ENCODE measurements around the gene LLPH.

The LLPH gene

DNA sequence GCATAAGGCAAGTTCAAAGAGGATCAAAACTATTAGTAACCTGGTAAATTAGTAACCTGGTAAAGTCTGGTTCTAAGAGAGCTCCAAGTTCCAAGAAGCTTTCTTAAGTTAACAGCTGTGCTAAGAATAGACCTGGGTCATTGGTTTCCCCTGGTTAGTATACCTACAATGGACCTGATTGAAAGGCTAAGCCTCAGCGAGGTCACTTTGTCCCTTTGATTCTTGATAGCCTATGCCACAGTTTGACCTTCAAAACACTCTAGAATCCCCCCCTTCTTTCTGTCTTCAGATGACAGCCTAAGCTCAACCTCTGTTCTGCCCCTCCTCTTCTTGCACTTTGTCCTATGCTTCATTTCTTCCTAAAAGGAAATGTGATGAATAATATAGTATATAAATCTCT, 53.0 kb downstream of the LLPH start:
- Histone ChIP-seq H3K27me3 (ENCODE audit: insufficient read depth, low read length, poor library complexity, severe bottlenecking) (peaks cover 4% of the 10 kb centered on the region), H3K9me3 (ENCODE audit: insufficient read depth, low read depth, low read length) (no peaks in the 10 kb centered on the region), H3F3A (ENCODE audit: low read depth) (no peaks in the 10 kb centered on the region), H3K4me1 (ENCODE audit: insufficient read depth, low read length, poor library complexity, severe bottlenecking) (no peaks in the 10 kb centered on the region), H3K9ac (ENCODE audit: low read depth, low read length, poor library complexity, severe bottlenecking) (no peak overlapping the region), H3K4me2 (ENCODE audit: low read depth, low read length, poor library complexity, severe bottlenecking) (no peak overlapping the region), H4K20me1 (ENCODE audit: insufficient read depth, low read length, poor library complexity, severe bottlenecking) (no peaks in the 10 kb centered on the region), H3K9me2 (replicated peaks; ENCODE audit: low read depth, low read length) (no peaks in the 10 kb centered on the region), H2AFZ (ENCODE audit: low read length) (no peak overlapping the region), H3K36me3 (ENCODE audit: insufficient read depth, low read length) (no peaks in the 10 kb centered on the region), H3K79me2 (ENCODE audit: insufficient read depth, low read length) (no peaks in the 10 kb centered on the region), H3K4me3 (ENCODE audit: low read length, poor library complexity, severe bottlenecking) (no peak overlapping the region)
- TF ChIP-seq, protein P1, sequence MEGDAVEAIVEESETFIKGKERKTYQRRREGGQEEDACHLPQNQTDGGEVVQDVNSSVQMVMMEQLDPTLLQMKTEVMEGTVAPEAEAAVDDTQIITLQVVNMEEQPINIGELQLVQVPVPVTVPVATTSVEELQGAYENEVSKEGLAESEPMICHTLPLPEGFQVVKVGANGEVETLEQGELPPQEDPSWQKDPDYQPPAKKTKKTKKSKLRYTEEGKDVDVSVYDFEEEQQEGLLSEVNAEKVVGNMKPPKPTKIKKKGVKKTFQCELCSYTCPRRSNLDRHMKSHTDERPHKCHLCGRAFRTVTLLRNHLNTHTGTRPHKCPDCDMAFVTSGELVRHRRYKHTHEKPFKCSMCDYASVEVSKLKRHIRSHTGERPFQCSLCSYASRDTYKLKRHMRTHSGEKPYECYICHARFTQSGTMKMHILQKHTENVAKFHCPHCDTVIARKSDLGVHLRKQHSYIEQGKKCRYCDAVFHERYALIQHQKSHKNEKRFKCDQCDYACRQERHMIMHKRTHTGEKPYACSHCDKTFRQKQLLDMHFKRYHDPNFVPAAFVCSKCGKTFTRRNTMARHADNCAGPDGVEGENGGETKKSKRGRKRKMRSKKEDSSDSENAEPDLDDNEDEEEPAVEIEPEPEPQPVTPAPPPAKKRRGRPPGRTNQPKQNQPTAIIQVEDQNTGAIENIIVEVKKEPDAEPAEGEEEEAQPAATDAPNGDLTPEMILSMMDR (conservative IDR thresholded peaks at IDR 0.05; ENCODE audit: low read length): no peak

DNA sequence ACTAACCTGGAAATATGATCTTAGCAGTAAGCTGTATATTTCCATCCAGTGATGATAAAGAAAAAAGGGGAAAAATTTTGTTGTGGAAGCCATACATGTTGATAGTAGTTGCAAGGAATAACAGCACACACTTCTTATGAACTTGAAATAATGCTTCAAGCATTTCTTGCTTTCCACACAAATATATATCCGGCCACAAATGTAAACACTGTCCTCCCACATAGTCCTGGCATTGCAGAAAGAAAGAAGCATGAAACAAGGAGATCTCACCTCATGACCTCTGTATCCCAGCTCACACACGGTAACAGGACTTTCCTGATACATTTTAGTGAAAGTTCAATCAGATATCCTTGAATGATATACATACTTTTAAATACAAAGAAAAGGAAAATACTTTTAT, 56.0 kb downstream of the LLPH start:
- Histone ChIP-seq H3K79me2 (ENCODE audit: insufficient read depth, low read length) (no peaks in the 10 kb centered on the region), H3K4me3 (ENCODE audit: low read length, poor library complexity, severe bottlenecking) (no peak overlapping the region), H2AFZ (ENCODE audit: low read length) (no peak overlapping the region), H3K9me2 (replicated peaks; ENCODE audit: low read depth, low read length) (no peaks in the 10 kb centered on the region), H3K9me3 (ENCODE audit: insufficient read depth, low read depth, low read length) (no peaks in the 10 kb centered on the region), H3K27me3 (ENCODE audit: insufficient read depth, low read length, poor library complexity, severe bottlenecking) (peaks cover 4% of the 10 kb centered on the region), H3F3A (ENCODE audit: low read depth) (no peaks in the 10 kb centered on the region), H3K4me1 (ENCODE audit: insufficient read depth, low read length, poor library complexity, severe bottlenecking) (no peaks in the 10 kb centered on the region), H3K36me3 (ENCODE audit: insufficient read depth, low read length) (no peaks in the 10 kb centered on the region), H3K9ac (ENCODE audit: low read depth, low read length, poor library complexity, severe bottlenecking) (no peak overlapping the region), H4K20me1 (ENCODE audit: insufficient read depth, low read length, poor library complexity, severe bottlenecking) (no peaks in the 10 kb centered on the region), H3K4me2 (ENCODE audit: low read depth, low read length, poor library complexity, severe bottlenecking) (no peak overlapping the region)
- TF ChIP-seq, protein P1 (conservative IDR thresholded peaks at IDR 0.05; ENCODE audit: low read length): no peak
- no peak for TF ChIP-seq EZH2phosphoT487 (IDR thresholded peaks at IDR 0.05; ENCODE audit: borderline replicate concordance)

DNA sequence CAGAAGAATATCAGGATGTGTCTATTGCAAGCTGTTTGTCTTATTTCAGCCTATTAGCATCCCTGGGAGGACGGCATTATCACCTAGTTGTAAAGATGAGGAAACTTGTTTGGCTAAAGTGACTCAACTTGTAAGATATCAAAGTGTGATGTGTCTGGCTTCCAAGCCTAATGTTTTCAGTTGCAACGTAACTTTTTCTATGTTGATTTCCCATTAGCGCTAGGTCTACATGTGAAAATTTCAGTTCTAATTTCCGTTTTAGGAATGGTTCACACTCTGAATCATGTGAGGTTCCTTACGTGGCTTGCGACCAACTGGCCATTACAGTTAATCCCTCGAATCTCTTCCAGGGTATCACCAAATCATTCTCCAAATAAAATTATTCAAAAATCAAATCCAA, 58.0 kb downstream of the LLPH start:
- H2AFZ ChIP-seq (ENCODE audit: low read length): no peak overlapping the region
- no peaks in the 10 kb centered on the region for H3K9me2 ChIP-seq (replicated peaks; ENCODE audit: low read depth, low read length)
- no peak overlapping the region for H3K9ac ChIP-seq (ENCODE audit: low read depth, low read length, poor library complexity, severe bottlenecking)
- H3K36me3 ChIP-seq (ENCODE audit: insufficient read depth, low read length): no peaks in the 10 kb centered on the region
- no peaks in the 10 kb centered on the region for H3K79me2 ChIP-seq (ENCODE audit: insufficient read depth, low read length)
- H4K20me1 ChIP-seq (ENCODE audit: insufficient read depth, low read length, poor library complexity, severe bottlenecking): no peaks in the 10 kb centered on the region
- H3K4me3 ChIP-seq (ENCODE audit: low read length, poor library complexity, severe bottlenecking): no peak overlapping the region
- H3K4me1 ChIP-seq (ENCODE audit: insufficient read depth, low read length, poor library complexity, severe bottlenecking): peaks cover 1% of the 10 kb centered on the region
- no peak for TF ChIP-seq EZH2phosphoT487 (IDR thresholded peaks at IDR 0.05; ENCODE audit: borderline replicate concordance)
- TF ChIP-seq, protein P1 (conservative IDR thresholded peaks at IDR 0.05; ENCODE audit: low read length): no peak
- no peaks in the 10 kb centered on the region for H3F3A ChIP-seq (ENCODE audit: low read depth)
- no peaks in the 10 kb centered on the region for H3K9me3 ChIP-seq (ENCODE audit: insufficient read depth, low read depth, low read length)
- H3K4me2 ChIP-seq (ENCODE audit: low read depth, low read length, poor library complexity, severe bottlenecking): no peak overlapping the region
- H3K27me3 ChIP-seq (ENCODE audit: insufficient read depth, low read length, poor library complexity, severe bottlenecking): peaks cover 4% of the 10 kb centered on the region

Data from Loucy (cell line).